B cell (primary cell): Measurements from ENCODE around the gene PKNOX2. TPM values are rescaled to one million over a fixed set of nuclear protein-coding genes. Genes with fewer than 3 reads are reported as not detected.
A peak's percentile ranks its signal among the peaks of the same experiment; 100 is the strongest.

Experiments used
- ATAC-seq: fragments of 200-7000 bp; cut with Tn5 transposase; one replicate; pipeline ENCODE4 v1.10.0; 2021; ENCODE audit warnings: low read depth, mild to moderate bottlenecking, moderate number of reproducible peaks, moderate library complexity
- CTCF ChIA-PET: fragments of 350-600 bp; sonication (Branson Sonifier 250); formaldehyde crosslinking; loops from one replicate; lab custom pipeline; 2021; ENCODE audit warnings: antibody characterized with exemption, inconsistent platforms; lab: Charles Lee
- POLR2A ChIA-PET: fragments of 350-600 bp; sonication (Branson Sonifier 250); formaldehyde crosslinking; loops from one replicate; lab custom pipeline; 2021; ENCODE audit warnings: antibody characterized with exemption; lab: Charles Lee
- DNase-seq: peaks from one replicate; pipeline ENCODE4 v3.0.0; 2013
- H2AFZ ChIP-seq: 2 replicates; pipeline ENCODE4 v1.6.1; 2012; ENCODE audit warnings: mild to moderate bottlenecking, low read depth, low read length; ENCODE audit not compliant: insufficient read depth, poor library complexity, severe bottlenecking
- H3K27ac ChIP-seq, 2 donors: 1 replicate in 1 of 2; 2 replicates in 1 of 2; pipeline ENCODE4 v1.5.1; 2012 to 2013; ENCODE audit warnings: low read length in 2 of 2, mild to moderate bottlenecking in 2 of 2, moderate library complexity in 1 of 2
- H3K27me3 ChIP-seq, 4 experiments: fragments of 200-600 bp in 1 of 4; sonication (generic) in 1 of 4; replicated peaks in 1 of 4; 1 replicate in 2 of 4; 2 replicates in 2 of 4; pipeline versions ENCODE4 v1.6.1 to v1.7.0; 2013 to 2016; ENCODE audit warnings: low read length in 3 of 4, mild to moderate bottlenecking in 2 of 4, mixed read lengths in 1 of 4, moderate library complexity in 1 of 4; ENCODE audit not compliant: insufficient read depth in 4 of 4, control insufficient read depth in 3 of 4; ENCODE audit errors: control extremely low read depth in 1 of 4
- H3K36me3 ChIP-seq, 2 experiments: replicated peaks in 1 of 2; 1 replicate in 1 of 2; 2 replicates in 1 of 2; pipeline versions ENCODE4 v1.6.1 to v1.7.1; 2013; ENCODE audit warnings: low read length in 1 of 2; ENCODE audit not compliant: insufficient read depth in 2 of 2, control insufficient read depth in 1 of 2; ENCODE audit errors: control extremely low read depth in 1 of 2, extremely low read depth in 1 of 2
- H3K4me1 ChIP-seq, 2 donors: fragments of 200-600 bp in 1 of 2; sonication (generic) in 1 of 2; 1 replicate in 1 of 2; 2 replicates in 1 of 2; pipeline versions ENCODE4 v1.5.1 to v1.6.1; 2013 to 2017; ENCODE audit warnings: low read length in 2 of 2; ENCODE audit not compliant: control insufficient read depth in 2 of 2, insufficient read depth in 2 of 2
- H3K4me2 ChIP-seq: replicated peaks from 2 replicates; pipeline ENCODE3; 2012; ENCODE audit warnings: mild to moderate bottlenecking, low read depth, low read length; ENCODE audit not compliant: poor library complexity, severe bottlenecking
- H3K4me3 ChIP-seq, 5 experiments: fragments of 200-600 bp in 1 of 5; sonication (generic) in 1 of 5; 1 replicate in 3 of 5; 2 replicates in 2 of 5; pipeline versions ENCODE4 v1.5.1 to v1.7.0; 2011 to 2016; ENCODE audit warnings: low read length in 4 of 5, mild to moderate bottlenecking in 4 of 5, low read depth in 2 of 5, control low read depth in 1 of 5, moderate library complexity in 1 of 5; ENCODE audit not compliant: insufficient read depth in 1 of 5; ENCODE audit errors: control extremely low read depth in 1 of 5, extremely low read depth in 1 of 5
- H3K79me2 ChIP-seq: fragments of 200-600 bp; sonication (generic); one replicate; pipeline ENCODE4 v1.6.0; 2016; ENCODE audit warnings: low read length; ENCODE audit not compliant: control insufficient read depth, insufficient read depth
- H3K9ac ChIP-seq: fragments of 200-600 bp; sonication (generic); 2 replicates; pipeline ENCODE4 v1.6.1; 2017; ENCODE audit warnings: mild to moderate bottlenecking, low read length, moderate library complexity
- H3K9me3 ChIP-seq, 3 donors: one replicate each; pipeline versions ENCODE4 v1.6.1 to v1.7.1; 2013; ENCODE audit warnings: low read length in 2 of 3; ENCODE audit not compliant: control insufficient read depth in 2 of 3, insufficient read depth in 1 of 3; ENCODE audit errors: control extremely low read depth in 1 of 3
- H4K20me1 ChIP-seq: 2 replicates; pipeline ENCODE4 v1.6.0; 2012; ENCODE audit warnings: mild to moderate bottlenecking, low read length; ENCODE audit not compliant: insufficient read depth, control insufficient read depth, poor library complexity, severe bottlenecking
- H3K27ac Mint-ChIP-seq: one replicate; pipeline ENCODE4 v1.8.0; 2021; ENCODE audit warnings: mixed read lengths
- H3K27me3 Mint-ChIP-seq: one replicate; pipeline ENCODE4 v1.8.0; 2021; ENCODE audit warnings: mixed read lengths
- H3K4me1 Mint-ChIP-seq: one replicate; pipeline ENCODE4 v1.8.0; 2021; ENCODE audit warnings: mixed read lengths
- H3K4me3 Mint-ChIP-seq: one replicate; pipeline ENCODE4 v1.8.0; 2021; ENCODE audit warnings: mixed read lengths
- H3K9me3 Mint-ChIP-seq: one replicate; pipeline ENCODE4 v1.8.0; 2022; ENCODE audit warnings: mixed read lengths; ENCODE audit not compliant: insufficient read depth
- CTCF ChIP-seq: fragments of 200-600 bp; IDR thresholded peaks from one replicate; pipeline ENCODE4 v1.8.0; 2022; ENCODE audit warnings: antibody characterized with exemption, mild to moderate bottlenecking
- EZH2 ChIP-seq: IDR thresholded peaks from 2 replicates; pipeline ENCODE4 v1.6.1; 2012; ENCODE audit warnings: borderline replicate concordance, low read depth, mild to moderate bottlenecking, moderate library complexity, low read length; ENCODE audit not compliant: insufficient read depth, poor library complexity, severe bottlenecking
- WGBS: methylation state at CpG from one replicate; pipeline ENCODE4 v1.1.5; 2013; ENCODE audit warnings: missing lambda C conversion rate; ENCODE audit not compliant: insufficient coverage; 5-methylcytosine and 5-hydroxymethylcytosine counted together
- intact Hi-C: fragments of 100-400 bp; cut with micrococcal nuclease; formaldehyde crosslinking; loops from one replicate; pipeline ENCODE4 v1.10.0; 2022
- polyA plus RNA-seq: library from polyadenylated mRNA; depleted of rRNA; stranded (reverse); fragments of >200 nt; gene quantifications from 2 replicates; pipeline ENCODE4 v1.2.3, GENCODE V29; 2012
- total RNA-seq, 2 donors: library from RNA; stranded (reverse); fragments of 120-200 nt in 1 of 2; gene quantifications; 1 replicate in 1 of 2; 2 replicates in 1 of 2; pipeline versions ENCODE4 v1.2.3 to v1.2.4, GENCODE V29; 2013 to 2022

PKNOX2 gene
- total and polyA plus RNA-seq, 2 donors (not counting 1 experiment from before 2014, with no cell fraction given): not detected

DNA sequence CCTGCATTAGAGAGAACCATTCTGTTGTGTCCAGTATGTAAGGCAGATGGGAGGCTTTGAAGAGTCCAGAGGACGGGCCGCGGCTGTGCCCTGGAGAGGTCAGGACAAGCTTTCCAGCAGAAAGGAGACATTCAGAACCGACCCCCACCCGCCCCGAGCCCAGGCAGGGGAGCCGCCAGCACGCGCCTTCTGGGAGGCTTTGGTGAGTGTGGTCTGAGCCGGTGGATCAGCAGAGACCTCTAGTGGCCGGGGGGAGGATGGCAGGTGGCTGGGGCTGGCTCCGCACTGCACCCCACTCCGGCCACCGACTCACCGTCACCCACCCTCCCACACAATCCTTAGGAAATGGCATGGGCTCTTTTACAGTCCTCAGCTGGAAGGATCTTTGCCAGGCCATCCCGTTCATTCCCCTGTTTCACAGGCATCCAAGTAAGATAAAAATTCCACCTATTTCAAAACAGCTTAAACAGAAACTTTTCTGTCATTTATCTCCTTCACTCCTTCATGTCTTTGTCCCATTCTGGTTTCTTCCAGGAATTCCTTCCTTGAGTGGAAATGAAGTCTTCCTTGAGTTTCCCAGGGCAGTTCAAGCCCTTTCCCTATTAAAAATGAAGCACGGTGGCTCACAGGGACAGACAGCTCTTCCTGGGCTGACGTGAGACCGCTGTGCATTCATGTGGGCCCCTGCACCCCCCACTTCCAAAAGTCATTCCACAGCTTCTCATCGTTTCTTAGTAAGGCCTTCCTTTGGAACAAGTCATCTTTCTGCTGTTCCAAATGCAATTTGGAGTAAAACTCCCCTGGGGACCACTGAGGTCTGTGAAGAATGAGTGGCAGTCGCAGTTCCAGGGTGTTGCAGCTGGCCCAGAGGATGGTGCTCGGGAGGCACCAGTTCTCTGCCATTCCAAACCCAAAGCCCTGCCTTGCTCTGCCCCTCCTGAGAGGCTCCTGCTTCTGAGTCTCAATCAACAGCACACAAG lies 240.6 kb downstream of the PKNOX2 start:
- H3K9me3 ChIP-seq: no peaks in the 10 kb centered on the region
- ChIA-PET CTCF (interaction anchor here (0.5 to 3.3 kb wide), 9 partner anchors 9 to 894 kb away, joined by 3 to 17 read pairs (median 3); no protein-coding TSS in a partner anchor), POLR2A (no interaction called here)
- peaks cover 78% of the 10 kb centered on the region for H3K27me3 Mint-ChIP-seq
- no peak overlapping the region for H3K9ac ChIP-seq
- intact Hi-C loops: no loop called here
- no peak overlapping the region for H2AFZ ChIP-seq
- 31% methylated on average over 16 of the region's 22 CpGs for WGBS
- no peaks in the 10 kb centered on the region for H3K9me3 Mint-ChIP-seq
- peak overlapping the region; percentile 26 for H3K4me2 ChIP-seq
- TF ChIP-seq CTCF (peak; percentile 92), EZH2 (no peak)
- H3K4me3 ChIP-seq: no peak overlapping the region
- no peak overlapping the region for H3K4me3 Mint-ChIP-seq
- no peaks in the 10 kb centered on the region for H3K36me3 ChIP-seq
- ATAC-seq: peak; percentile 82
- peaks cover 2% of the 10 kb centered on the region for H3K4me1 Mint-ChIP-seq
- H3K27me3 ChIP-seq: peaks cover 0 to 31% (median 6%) of the 10 kb centered on the region in 4 experiments
- DNase-seq: peak; percentile 65
- peaks cover 5 to 7% of the 10 kb centered on the region in 2 donors for H3K4me1 ChIP-seq
- no peak overlapping the region for H3K27ac ChIP-seq
- no peak overlapping the region for H3K27ac Mint-ChIP-seq
- no peaks in the 10 kb centered on the region for H4K20me1 ChIP-seq
- H3K79me2 ChIP-seq: no peaks in the 10 kb centered on the region

DNA sequence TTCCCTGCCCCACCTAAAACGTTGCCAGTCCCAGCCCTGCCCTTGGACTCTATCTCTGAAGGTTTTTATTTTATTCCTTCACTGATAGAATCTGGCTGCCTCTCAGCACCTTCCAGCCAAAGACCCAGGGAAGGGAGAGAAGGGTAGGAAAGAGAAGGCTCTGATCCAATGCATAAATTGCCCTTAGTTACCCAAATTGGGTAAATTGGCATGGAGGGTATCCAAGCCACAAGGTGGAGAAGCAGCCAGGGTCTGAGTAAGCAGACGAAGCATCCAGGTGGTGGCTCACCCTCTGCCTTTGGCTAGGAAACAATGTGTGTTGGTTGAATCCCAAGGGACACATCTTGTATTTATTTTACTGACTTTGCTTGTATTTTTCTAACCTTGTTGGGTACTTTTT lies 242.5 kb downstream of the PKNOX2 start:
- Histone ChIP-seq H3K4me1 (peaks cover 5 to 7% of the 10 kb centered on the region in 2 donors), H2AFZ (no peak overlapping the region), H3K27ac (no peak overlapping the region), H3K36me3 (no peaks in the 10 kb centered on the region), H4K20me1 (no peaks in the 10 kb centered on the region), H3K4me2 (no peak overlapping the region), H3K9ac (no peak overlapping the region), H3K79me2 (no peaks in the 10 kb centered on the region), H3K27me3 (peaks cover 0 to 28% (median 6%) of the 10 kb centered on the region in 4 experiments), H3K9me3 (no peaks in the 10 kb centered on the region), H3K4me3 (no peak overlapping the region)
- intact Hi-C loops: no loop called here
- H3K4me1 Mint-ChIP-seq: peaks cover 2% of the 10 kb centered on the region
- POLR2A ChIA-PET: no interaction called here
- no peak for DNase-seq
- no peak overlapping the region for H3K27ac Mint-ChIP-seq
- no peak overlapping the region for H3K4me3 Mint-ChIP-seq
- no peak for ATAC-seq
- WGBS: 50% methylated on average over 1 of the region's 2 CpGs
- no peaks in the 10 kb centered on the region for H3K9me3 Mint-ChIP-seq
- peaks cover 63% of the 10 kb centered on the region for H3K27me3 Mint-ChIP-seq
- CTCF ChIA-PET: no interaction called here
- TF ChIP-seq EZH2 (no peak), CTCF (no peak)
